ENCODE measurements around the gene CSNK1G3.
A peak's percentile ranks its signal among the peaks of the same experiment; 100 is the strongest.

Gene CSNK1G3

DNA sequence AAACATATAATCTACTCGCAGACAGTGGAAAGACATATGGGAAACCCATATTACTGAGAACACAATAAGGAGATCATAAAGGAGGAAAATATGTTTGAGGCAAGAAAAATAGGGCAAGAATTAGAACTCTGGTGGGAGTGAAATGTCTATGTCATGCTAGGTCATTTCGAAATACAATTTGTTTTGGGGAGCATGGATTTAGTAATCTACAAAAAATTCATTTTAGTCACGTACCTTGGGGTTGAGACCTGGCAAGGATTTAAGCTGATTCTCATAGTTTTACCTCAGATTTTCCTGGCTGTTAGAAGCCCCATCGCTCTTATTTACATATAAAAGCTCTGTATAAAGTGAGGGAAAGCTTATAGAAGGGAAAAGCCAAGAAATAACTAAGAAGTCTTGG, 11.5 kb upstream of the CSNK1G3 start:
- no peak overlapping the region for H3K4me3 ChIP-seq (ENCODE audit: low read length)
- TF ChIP-seq, protein P1, sequence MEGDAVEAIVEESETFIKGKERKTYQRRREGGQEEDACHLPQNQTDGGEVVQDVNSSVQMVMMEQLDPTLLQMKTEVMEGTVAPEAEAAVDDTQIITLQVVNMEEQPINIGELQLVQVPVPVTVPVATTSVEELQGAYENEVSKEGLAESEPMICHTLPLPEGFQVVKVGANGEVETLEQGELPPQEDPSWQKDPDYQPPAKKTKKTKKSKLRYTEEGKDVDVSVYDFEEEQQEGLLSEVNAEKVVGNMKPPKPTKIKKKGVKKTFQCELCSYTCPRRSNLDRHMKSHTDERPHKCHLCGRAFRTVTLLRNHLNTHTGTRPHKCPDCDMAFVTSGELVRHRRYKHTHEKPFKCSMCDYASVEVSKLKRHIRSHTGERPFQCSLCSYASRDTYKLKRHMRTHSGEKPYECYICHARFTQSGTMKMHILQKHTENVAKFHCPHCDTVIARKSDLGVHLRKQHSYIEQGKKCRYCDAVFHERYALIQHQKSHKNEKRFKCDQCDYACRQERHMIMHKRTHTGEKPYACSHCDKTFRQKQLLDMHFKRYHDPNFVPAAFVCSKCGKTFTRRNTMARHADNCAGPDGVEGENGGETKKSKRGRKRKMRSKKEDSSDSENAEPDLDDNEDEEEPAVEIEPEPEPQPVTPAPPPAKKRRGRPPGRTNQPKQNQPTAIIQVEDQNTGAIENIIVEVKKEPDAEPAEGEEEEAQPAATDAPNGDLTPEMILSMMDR (conservative IDR thresholded peaks at IDR 0.05; ENCODE audit: low read length) = no peak
- DNase-seq (ENCODE audit: low read depth) = peak; percentile 69

DNA sequence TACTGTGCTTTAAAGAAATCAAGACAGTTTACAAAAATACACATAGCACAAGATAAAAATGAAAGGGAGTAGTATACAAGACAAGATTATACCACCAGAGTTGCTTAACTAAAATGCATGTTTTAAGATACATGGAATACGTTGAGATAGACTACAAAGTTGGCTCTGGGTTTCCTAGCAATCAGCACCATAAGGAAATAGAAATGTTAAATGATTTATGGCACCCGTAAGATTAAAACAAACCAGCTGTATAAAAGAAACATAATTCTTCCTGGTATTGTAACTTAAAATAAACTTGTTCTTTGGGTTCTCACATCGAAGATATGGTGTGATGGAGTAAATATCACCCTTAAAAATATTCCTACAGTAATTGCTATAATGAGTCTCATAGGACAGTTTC, 9.9 kb upstream of the CSNK1G3 start:
- TF ChIP-seq, protein P1 (conservative IDR thresholded peaks at IDR 0.05; ENCODE audit: low read length) = no peak
- no peak for DNase-seq (ENCODE audit: low read depth)
- H3K4me3 ChIP-seq (ENCODE audit: low read length) = no peak overlapping the region

DNA sequence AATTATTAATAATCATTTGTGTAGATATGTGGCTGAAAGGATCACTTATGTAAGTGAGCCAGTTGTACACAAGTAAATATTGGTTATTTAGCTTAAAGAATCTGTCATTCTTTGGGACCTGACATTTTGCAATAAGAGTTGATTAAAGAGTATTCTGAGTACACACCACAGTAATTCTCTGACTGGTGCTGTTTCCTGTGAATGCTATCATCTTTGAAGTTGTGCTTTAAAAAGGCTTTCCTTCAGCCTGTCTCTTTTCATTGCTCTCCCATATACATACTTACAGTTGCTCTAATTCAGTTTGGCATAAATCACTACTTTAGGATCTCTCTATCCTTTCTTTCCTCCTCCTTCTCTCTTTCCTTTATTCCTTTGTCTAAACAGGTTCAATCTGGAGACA, 8.7 kb upstream of the CSNK1G3 start:
- no peak for DNase-seq (ENCODE audit: low read depth)
- TF ChIP-seq, protein P1 (conservative IDR thresholded peaks at IDR 0.05; ENCODE audit: low read length) = no peak
- no peak overlapping the region for H3K4me3 ChIP-seq (ENCODE audit: low read length)

DNA sequence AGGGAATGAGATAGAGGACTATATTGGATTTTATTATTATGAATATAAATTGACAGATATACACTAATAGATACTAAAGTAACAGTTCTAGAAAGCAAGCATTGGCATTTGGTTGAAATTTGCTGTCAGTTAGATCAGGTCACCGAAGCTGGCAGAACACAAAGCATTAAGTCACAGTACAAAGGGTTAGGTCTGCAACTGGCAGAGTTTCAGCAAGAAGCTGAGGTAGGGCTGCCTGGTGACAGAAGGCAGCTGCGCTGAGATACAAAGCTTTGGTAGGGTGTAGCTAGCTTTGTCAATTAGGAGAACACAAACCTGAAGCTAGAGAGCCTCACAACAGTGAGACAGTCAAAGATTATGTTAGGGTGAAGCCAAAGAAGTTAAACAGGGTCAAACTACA, 6.3 kb upstream of the CSNK1G3 start:
- H3K4me3 ChIP-seq (ENCODE audit: low read length) = no peak overlapping the region
- DNase-seq (ENCODE audit: low read depth) = no peak
- TF ChIP-seq, protein P1 (conservative IDR thresholded peaks at IDR 0.05; ENCODE audit: low read length) = no peak

DNA sequence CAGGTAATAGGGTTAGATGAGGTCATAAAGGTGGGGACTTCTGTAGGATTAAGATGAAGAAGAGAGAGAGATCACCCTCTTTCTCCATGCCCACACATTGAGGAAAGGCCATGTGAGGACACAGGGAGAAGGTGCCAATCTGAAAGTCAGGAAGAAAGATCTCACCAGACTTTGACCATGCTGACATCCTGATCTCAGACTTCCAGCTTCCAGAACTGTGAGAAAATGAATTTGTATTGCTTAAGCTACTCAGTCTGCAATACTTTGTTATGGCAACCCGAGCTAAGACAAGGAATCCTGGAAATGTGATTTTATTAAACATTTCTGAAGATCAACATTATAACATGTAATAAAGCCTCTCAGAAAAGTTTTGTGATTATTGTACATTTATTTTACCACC, 3.5 kb upstream of the CSNK1G3 start:
- DNase-seq (ENCODE audit: low read depth) = peak; percentile 64
- TF ChIP-seq, protein P1 (conservative IDR thresholded peaks at IDR 0.05; ENCODE audit: low read length) = no peak
- no peak overlapping the region for H3K4me3 ChIP-seq (ENCODE audit: low read length)

DNA sequence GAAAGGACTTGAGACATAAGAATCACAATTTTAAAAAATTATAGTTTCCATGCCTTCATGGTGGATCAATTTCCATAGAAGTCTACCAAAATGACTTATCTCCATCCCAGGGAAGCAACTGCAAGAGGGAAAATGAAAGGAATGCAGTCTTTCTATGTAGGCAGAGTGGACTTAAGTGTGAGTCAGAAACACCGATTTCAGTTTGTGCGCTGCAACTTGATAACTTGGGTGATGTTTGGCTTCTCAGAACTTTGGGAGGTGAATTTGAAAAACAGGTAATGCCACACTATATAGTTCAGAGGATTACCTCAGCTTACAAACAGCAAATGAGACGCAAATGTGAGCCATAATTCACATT, 708 bp upstream of the CSNK1G3 start:
- peak; percentile 63 for DNase-seq (ENCODE audit: low read depth)
- TF ChIP-seq, protein P1 (conservative IDR thresholded peaks at IDR 0.05; ENCODE audit: low read length) = no peak
- H3K4me3 ChIP-seq (ENCODE audit: low read length) = peak overlapping the region; percentile 66

DNA sequence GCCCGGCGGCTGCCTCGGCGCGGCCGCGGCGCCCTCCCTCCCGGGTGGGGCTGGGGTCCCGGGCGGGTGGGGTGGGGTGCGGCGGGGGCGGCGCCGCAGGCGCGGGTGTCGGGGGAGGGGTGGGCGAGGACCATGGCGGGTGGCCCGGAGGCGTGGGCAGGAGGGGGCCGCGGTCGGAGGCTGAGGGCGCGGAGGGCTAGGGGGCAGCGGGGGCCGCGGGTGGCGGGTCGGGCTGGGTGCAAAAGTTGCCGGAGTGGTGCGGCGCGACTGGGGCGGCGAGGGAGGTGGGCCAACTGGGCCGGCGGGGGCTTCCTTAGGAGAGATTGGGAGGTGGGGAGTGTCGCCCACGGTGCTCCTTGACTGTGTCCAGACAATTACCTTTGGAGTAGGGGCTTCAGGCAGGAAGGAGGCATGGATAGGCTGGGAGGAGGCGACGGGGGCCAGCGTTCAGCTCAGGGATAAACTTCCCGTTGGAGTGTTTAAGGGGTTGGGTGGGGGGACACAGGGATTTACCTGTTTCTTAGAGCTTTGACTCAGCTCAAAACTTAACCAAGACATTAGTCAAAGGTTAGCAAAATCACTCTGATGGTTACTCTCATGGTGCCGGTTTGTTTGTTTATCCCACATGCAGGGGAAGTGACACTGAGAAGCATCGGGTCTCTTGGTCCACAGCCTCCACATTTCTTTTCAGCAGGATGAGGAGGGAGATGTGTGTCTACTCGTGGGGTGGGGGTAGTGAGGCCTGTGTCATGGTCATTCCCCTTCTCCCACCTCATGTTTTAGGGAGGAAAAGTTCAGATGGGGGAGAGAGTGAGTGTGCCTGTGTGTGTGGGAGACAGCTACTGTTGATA, 859 bp downstream of the CSNK1G3 start:
- TF ChIP-seq, protein P1 (conservative IDR thresholded peaks at IDR 0.05; ENCODE audit: low read length) = no peak
- DNase-seq (ENCODE audit: low read depth) = peak; percentile 34

More for the DNA sequence above, 859 bp downstream of the CSNK1G3 start:
- peak overlapping the region; percentile 82 for H3K4me3 ChIP-seq (ENCODE audit: low read length)
